ENCODE data around the gene PPARG. TPM values are rescaled to one million over a fixed set of nuclear protein-coding genes. Genes with fewer than 3 reads are reported as not detected.

The PPARG gene
- total and polyA plus RNA-seq, 5 donors from 2014 or later = 0.16 to 0.64 (median 0.24) TPM; not detected in 2

DNA sequence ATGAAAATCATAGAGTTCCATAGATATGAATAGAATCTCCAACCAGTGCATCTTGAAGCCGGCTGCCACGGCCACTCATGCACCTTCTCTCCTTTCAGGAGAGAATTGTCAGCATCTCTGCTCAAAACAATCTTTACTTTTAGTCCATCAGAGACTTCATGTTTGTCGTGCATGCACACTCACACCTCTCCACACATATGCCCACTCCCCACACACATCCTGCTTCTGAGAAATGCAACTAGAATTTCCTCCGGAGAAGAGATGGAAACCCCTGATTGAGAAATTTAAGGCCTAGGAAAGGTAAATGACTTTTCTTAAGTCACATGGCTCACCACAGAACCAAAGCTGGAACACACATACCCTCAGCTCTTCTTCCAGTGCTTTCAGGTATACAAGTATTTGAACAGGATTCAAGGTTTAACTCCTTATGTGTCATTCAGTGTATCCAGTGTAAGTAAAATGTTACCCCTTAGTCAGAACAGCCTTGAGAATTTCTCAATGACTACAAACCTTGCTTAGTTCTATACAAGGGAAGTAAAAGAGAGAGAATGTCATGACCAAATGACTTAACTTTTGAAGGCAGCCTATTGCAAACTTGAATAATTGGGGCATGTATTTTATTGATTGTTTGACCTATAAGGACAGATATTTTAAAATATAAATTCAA, 126.3 kb downstream of the PPARG start:
- H3K36me3 Mint-ChIP-seq = no peaks in the 10 kb centered on the region
- Histone ChIP-seq H3K4me3 (ENCODE audit: low read depth, low read length) (no peak overlapping the region), H3K9me3 (ENCODE audit: control insufficient read depth in 2 of 2, low read length in 2 of 2) (no peaks in the 10 kb centered on the region), H3K27me3 (ENCODE audit: control insufficient read depth, insufficient read depth, low read length) (peaks cover 7% of the 10 kb centered on the region), H3K36me3 (ENCODE audit: control insufficient read depth, insufficient read depth, low read length) (no peaks in the 10 kb centered on the region), H3K4me1 (ENCODE audit: control insufficient read depth, insufficient read depth, low read length, poor library complexity, severe bottlenecking) (no peaks in the 10 kb centered on the region), H3K27ac (ENCODE audit: insufficient read depth, low read length, poor library complexity, severe bottlenecking) (no peak overlapping the region)
- peaks cover 0 to 2% (median 0%) of the 10 kb centered on the region in 7 donors for H3K9me3 Mint-ChIP-seq
- no peak overlapping the region for H3K27ac Mint-ChIP-seq
- DNase-seq (no peak), ATAC-seq (ENCODE audit: low read depth in 2 of 2) (no peak)
- no peak overlapping the region for H3K4me3 Mint-ChIP-seq
- no peaks in the 10 kb centered on the region for H3K4me1 Mint-ChIP-seq
- peaks cover 10% of the 10 kb centered on the region for H3K27me3 Mint-ChIP-seq

GRCh38 chr3:12416731-12417130, 127.9 kb downstream of the PPARG start:
- H3K4me3 ChIP-seq (ENCODE audit: low read depth, low read length) = no peak overlapping the region
- no peak overlapping the region for H3K27ac Mint-ChIP-seq
- H3K9me3 Mint-ChIP-seq = no peaks in the 10 kb centered on the region
- H3K27ac ChIP-seq (ENCODE audit: insufficient read depth, low read length, poor library complexity, severe bottlenecking) = no peak overlapping the region
- no peaks in the 10 kb centered on the region for H3K27me3 ChIP-seq (ENCODE audit: control insufficient read depth, insufficient read depth, low read length)
- no peaks in the 10 kb centered on the region for H3K9me3 ChIP-seq (ENCODE audit: control insufficient read depth in 2 of 2, low read length in 2 of 2)
- no peaks in the 10 kb centered on the region for H3K36me3 ChIP-seq (ENCODE audit: control insufficient read depth, insufficient read depth, low read length)
- no peaks in the 10 kb centered on the region for H3K36me3 Mint-ChIP-seq
- no peaks in the 10 kb centered on the region for H3K4me1 ChIP-seq (ENCODE audit: control insufficient read depth, insufficient read depth, low read length, poor library complexity, severe bottlenecking)
- ATAC-seq (ENCODE audit: low read depth in 2 of 2) (no peak), DNase-seq (no peak)
- no peaks in the 10 kb centered on the region for H3K27me3 Mint-ChIP-seq
- H3K4me3 Mint-ChIP-seq = no peak overlapping the region
- H3K4me1 Mint-ChIP-seq = peaks cover 0 to 2% (median 0%) of the 10 kb centered on the region in 4 donors

DNA sequence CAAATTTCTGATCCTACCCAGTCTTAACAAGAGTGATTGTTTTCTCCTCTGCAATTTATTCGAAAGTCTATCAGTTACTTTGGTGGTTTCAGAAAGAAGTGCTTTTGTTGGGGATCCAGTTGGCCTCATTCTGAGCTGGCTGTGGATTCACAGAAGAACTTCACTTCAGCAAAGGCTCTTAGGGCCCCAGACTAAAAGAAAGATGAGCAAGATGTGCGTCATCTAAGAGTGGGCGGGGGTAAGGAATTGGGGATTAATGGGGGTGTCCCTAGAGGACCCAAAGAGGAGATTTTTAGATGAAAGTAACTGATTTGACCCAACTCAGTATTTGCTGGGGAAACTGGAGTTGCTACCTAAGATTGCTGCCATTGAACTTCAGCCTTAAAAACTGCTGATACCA, 131.5 kb downstream of the PPARG start:
- peaks cover 5% of the 10 kb centered on the region for H3K4me1 ChIP-seq (ENCODE audit: control insufficient read depth, insufficient read depth, low read length, poor library complexity, severe bottlenecking)
- no peak overlapping the region for H3K27ac ChIP-seq (ENCODE audit: insufficient read depth, low read length, poor library complexity, severe bottlenecking)
- DNase-seq (no peak), ATAC-seq (ENCODE audit: low read depth in 2 of 2) (no peak)
- H3K4me3 ChIP-seq (ENCODE audit: low read depth, low read length) = no peak overlapping the region
- no peak overlapping the region for H3K27ac Mint-ChIP-seq
- no peaks in the 10 kb centered on the region for H3K36me3 Mint-ChIP-seq
- H3K9me3 ChIP-seq (ENCODE audit: control insufficient read depth in 2 of 2, low read length in 2 of 2) = no peaks in the 10 kb centered on the region
- no peaks in the 10 kb centered on the region for H3K27me3 ChIP-seq (ENCODE audit: control insufficient read depth, insufficient read depth, low read length)
- H3K4me1 Mint-ChIP-seq = peaks cover 0 to 16% (median 6%) of the 10 kb centered on the region in 4 donors
- no peaks in the 10 kb centered on the region for H3K9me3 Mint-ChIP-seq
- H3K36me3 ChIP-seq (ENCODE audit: control insufficient read depth, insufficient read depth, low read length) = no peaks in the 10 kb centered on the region
- no peaks in the 10 kb centered on the region for H3K27me3 Mint-ChIP-seq
- H3K4me3 Mint-ChIP-seq = no peak overlapping the region

- no peak overlapping the region for H3K4me3 ChIP-seq (ENCODE audit: low read depth, low read length)
- no peaks in the 10 kb centered on the region for H3K27me3 ChIP-seq (ENCODE audit: control insufficient read depth, insufficient read depth, low read length)
- H3K4me1 Mint-ChIP-seq = peaks cover 0 to 21% (median 10%) of the 10 kb centered on the region in 4 donors
- no peaks in the 10 kb centered on the region for H3K9me3 Mint-ChIP-seq
- H3K36me3 Mint-ChIP-seq = no peaks in the 10 kb centered on the region
- H3K27ac ChIP-seq (ENCODE audit: insufficient read depth, low read length, poor library complexity, severe bottlenecking) = no peak overlapping the region
- no peaks in the 10 kb centered on the region for H3K36me3 ChIP-seq (ENCODE audit: control insufficient read depth, insufficient read depth, low read length)
- H3K27me3 Mint-ChIP-seq = peaks cover 6% of the 10 kb centered on the region
- no peaks in the 10 kb centered on the region for H3K9me3 ChIP-seq (ENCODE audit: control insufficient read depth in 2 of 2, low read length in 2 of 2)
- no peak overlapping the region for H3K27ac Mint-ChIP-seq
- no peak for ATAC-seq (ENCODE audit: low read depth in 2 of 2)
- H3K4me1 ChIP-seq (ENCODE audit: control insufficient read depth, insufficient read depth, low read length, poor library complexity, severe bottlenecking) = peaks cover 5% of the 10 kb centered on the region
- no peak for DNase-seq
- no peak overlapping the region for H3K4me3 Mint-ChIP-seq
Measured at GRCh38 chr3:12421132-12421531, 132.3 kb downstream of the PPARG start.

DNA sequence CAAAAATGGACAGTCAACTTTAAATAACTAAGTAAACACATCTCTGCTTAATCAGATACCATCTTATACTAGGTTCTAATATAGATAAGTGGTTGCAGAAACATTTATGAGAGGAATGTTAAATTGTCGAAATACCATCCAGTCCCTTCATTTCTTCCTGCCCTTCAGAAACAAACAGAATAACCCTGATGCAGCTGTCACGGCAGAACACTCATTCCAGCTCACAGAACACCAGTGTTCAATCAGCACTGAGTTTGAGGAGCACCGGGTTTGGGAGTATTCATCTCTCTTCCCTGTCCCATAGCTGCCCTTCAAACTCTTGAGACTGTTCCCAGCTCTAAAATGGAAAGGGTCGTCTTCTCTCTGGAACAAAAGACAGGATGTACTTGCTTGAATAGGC, 134.3 kb downstream of the PPARG start:
- no peak overlapping the region for H3K27ac ChIP-seq (ENCODE audit: insufficient read depth, low read length, poor library complexity, severe bottlenecking)
- no peaks in the 10 kb centered on the region for H3K36me3 Mint-ChIP-seq
- H3K4me1 ChIP-seq (ENCODE audit: control insufficient read depth, insufficient read depth, low read length, poor library complexity, severe bottlenecking) = peaks cover 5% of the 10 kb centered on the region
- no peak for ATAC-seq (ENCODE audit: low read depth in 2 of 2)
- no peaks in the 10 kb centered on the region for H3K9me3 ChIP-seq (ENCODE audit: control insufficient read depth in 2 of 2, low read length in 2 of 2)
- H3K9me3 Mint-ChIP-seq = no peaks in the 10 kb centered on the region
- no peaks in the 10 kb centered on the region for H3K36me3 ChIP-seq (ENCODE audit: control insufficient read depth, insufficient read depth, low read length)
- no peak overlapping the region for H3K4me3 ChIP-seq (ENCODE audit: low read depth, low read length)
- no peak overlapping the region for H3K4me3 Mint-ChIP-seq
- peaks cover 8% of the 10 kb centered on the region for H3K27me3 Mint-ChIP-seq
- DNase-seq = no peak
- no peak overlapping the region for H3K27ac Mint-ChIP-seq
- peaks cover 0 to 25% (median 12%) of the 10 kb centered on the region in 4 donors for H3K4me1 Mint-ChIP-seq
- H3K27me3 ChIP-seq (ENCODE audit: control insufficient read depth, insufficient read depth, low read length) = no peaks in the 10 kb centered on the region

- H3K36me3 Mint-ChIP-seq = no peaks in the 10 kb centered on the region
- H3K4me1 Mint-ChIP-seq = peaks cover 0 to 25% (median 12%) of the 10 kb centered on the region in 4 donors
- H3K4me3 ChIP-seq (ENCODE audit: low read depth, low read length) = no peak overlapping the region
- H3K27ac ChIP-seq (ENCODE audit: insufficient read depth, low read length, poor library complexity, severe bottlenecking) = no peak overlapping the region
- no peak overlapping the region for H3K4me3 Mint-ChIP-seq
- no peak overlapping the region for H3K27ac Mint-ChIP-seq
- no peaks in the 10 kb centered on the region for H3K27me3 ChIP-seq (ENCODE audit: control insufficient read depth, insufficient read depth, low read length)
- ATAC-seq (ENCODE audit: low read depth in 2 of 2) = no peak
- H3K9me3 Mint-ChIP-seq = no peaks in the 10 kb centered on the region
- peak in 1 of 3 donors; percentile 42 for DNase-seq
- no peaks in the 10 kb centered on the region for H3K36me3 ChIP-seq (ENCODE audit: control insufficient read depth, insufficient read depth, low read length)
- peaks cover 5% of the 10 kb centered on the region for H3K4me1 ChIP-seq (ENCODE audit: control insufficient read depth, insufficient read depth, low read length, poor library complexity, severe bottlenecking)
- H3K9me3 ChIP-seq (ENCODE audit: control insufficient read depth in 2 of 2, low read length in 2 of 2) = no peaks in the 10 kb centered on the region
- H3K27me3 Mint-ChIP-seq = peaks cover 14% of the 10 kb centered on the region
Measured at GRCh38 chr3:12423918-12424630, 135.2 kb downstream of the PPARG start.

- Mint-ChIP-seq H3K4me1 (peaks cover 0 to 25% (median 12%) of the 10 kb centered on the region in 4 donors), H3K9me3 (no peaks in the 10 kb centered on the region), H3K27ac (no peak overlapping the region), H3K36me3 (no peaks in the 10 kb centered on the region), H3K27me3 (peaks cover 14% of the 10 kb centered on the region), H3K4me3 (no peak overlapping the region)
- Histone ChIP-seq H3K27me3 (ENCODE audit: control insufficient read depth, insufficient read depth, low read length) (no peaks in the 10 kb centered on the region), H3K9me3 (ENCODE audit: control insufficient read depth in 2 of 2, low read length in 2 of 2) (no peaks in the 10 kb centered on the region), H3K4me1 (ENCODE audit: control insufficient read depth, insufficient read depth, low read length, poor library complexity, severe bottlenecking) (peaks cover 5% of the 10 kb centered on the region), H3K4me3 (ENCODE audit: low read depth, low read length) (no peak overlapping the region), H3K27ac (ENCODE audit: insufficient read depth, low read length, poor library complexity, severe bottlenecking) (no peak overlapping the region), H3K36me3 (ENCODE audit: control insufficient read depth, insufficient read depth, low read length) (no peaks in the 10 kb centered on the region)
- no peak for DNase-seq
- no peak for ATAC-seq (ENCODE audit: low read depth in 2 of 2)
Measured at GRCh38 chr3:12424635-12425319, 135.9 kb downstream of the PPARG start.
